Measurements from ENCODE around the gene MTF1.

DNA sequence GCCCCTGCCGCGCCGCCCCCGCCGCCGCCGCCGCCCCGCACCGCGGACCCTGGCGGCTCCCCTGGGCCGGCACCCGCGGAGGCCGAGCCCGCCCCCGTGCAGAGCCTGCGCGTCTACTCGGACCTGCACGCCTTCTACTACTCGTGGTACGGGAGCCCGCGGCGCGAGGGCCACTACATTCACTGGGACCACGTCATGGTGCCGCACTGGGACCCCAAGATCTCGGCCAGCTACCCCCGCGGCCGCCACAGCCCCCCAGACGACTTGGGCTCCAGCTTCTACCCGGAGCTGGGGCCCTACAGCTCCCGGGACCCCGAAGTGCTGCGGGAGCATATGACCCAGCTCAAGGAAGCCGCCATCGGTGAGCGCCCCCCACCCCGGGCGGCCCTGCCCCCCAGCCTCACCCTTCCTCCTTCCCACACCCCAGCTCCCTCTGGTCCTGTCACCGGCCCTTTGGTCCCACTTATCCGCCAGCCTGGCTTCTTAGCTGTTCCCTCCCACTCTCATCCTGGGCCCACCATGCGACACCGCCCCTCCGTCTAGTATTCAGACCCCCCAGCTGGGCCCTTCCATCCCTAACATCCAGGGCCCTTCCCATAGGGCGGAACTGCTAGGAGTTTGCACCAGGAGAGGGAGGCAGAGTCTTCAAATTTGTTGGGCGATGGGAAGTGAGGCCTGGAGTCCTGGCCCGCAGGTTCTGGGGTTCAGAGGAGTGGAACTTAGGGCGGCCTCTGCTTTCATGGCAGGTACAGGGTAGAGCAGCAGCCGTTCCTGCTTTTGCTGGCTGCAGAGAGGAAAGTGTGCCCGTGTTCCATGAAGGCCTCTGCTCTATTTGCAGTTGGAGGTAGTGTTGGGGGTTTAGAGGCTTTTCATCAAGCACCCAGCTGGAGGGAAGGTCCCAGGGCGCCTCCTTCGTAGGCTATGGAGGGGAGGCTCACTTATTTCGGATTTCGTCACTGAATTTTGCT lies 64.7 kb downstream of the MTF1 start:
- TF ChIP-seq, protein P1, sequence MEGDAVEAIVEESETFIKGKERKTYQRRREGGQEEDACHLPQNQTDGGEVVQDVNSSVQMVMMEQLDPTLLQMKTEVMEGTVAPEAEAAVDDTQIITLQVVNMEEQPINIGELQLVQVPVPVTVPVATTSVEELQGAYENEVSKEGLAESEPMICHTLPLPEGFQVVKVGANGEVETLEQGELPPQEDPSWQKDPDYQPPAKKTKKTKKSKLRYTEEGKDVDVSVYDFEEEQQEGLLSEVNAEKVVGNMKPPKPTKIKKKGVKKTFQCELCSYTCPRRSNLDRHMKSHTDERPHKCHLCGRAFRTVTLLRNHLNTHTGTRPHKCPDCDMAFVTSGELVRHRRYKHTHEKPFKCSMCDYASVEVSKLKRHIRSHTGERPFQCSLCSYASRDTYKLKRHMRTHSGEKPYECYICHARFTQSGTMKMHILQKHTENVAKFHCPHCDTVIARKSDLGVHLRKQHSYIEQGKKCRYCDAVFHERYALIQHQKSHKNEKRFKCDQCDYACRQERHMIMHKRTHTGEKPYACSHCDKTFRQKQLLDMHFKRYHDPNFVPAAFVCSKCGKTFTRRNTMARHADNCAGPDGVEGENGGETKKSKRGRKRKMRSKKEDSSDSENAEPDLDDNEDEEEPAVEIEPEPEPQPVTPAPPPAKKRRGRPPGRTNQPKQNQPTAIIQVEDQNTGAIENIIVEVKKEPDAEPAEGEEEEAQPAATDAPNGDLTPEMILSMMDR (IDR thresholded peaks at IDR 0.05): no peak
- TF ChIP-seq POLR2AphosphoS5 (IDR thresholded peaks at IDR 0.05): no peak

All from breast epithelium (tissue), 3 donors.